Natural killer cell (primary cell): ENCODE data around the gene NME3. TPM values are rescaled to one million over a fixed set of nuclear protein-coding genes. Genes with fewer than 3 reads are reported as not detected.

Source experiments
- ATAC-seq, 3 donors: fragments of 150-1000 bp in 2 of 3; fragments of 200-7000 bp in 1 of 3; cut with Tn5 transposase; 1 replicate in 1 of 3; 2 replicates in 2 of 3; pipeline ENCODE4 v1.10.0; 2021; ENCODE audit warnings: mild to moderate bottlenecking in 2 of 3, moderate library complexity in 2 of 3
- DNase-seq, 2 donors: peaks; one replicate each; pipeline versions ENCODE4 v3.0.0 to v3.0.0-alpha.2; 2013 to 2021; ENCODE audit warnings: mixed read lengths in 1 of 2
- H3K27ac ChIP-seq: one replicate; pipeline ENCODE4 v1.5.1; 2013; ENCODE audit warnings: mild to moderate bottlenecking, low read length
- H3K27me3 ChIP-seq: one replicate; pipeline ENCODE4 v1.6.1; 2013; ENCODE audit warnings: low read length; ENCODE audit not compliant: control insufficient read depth, insufficient read depth
- H3K36me3 ChIP-seq: one replicate; pipeline ENCODE4 v1.6.1; 2013; ENCODE audit warnings: low read length; ENCODE audit not compliant: control insufficient read depth, insufficient read depth
- H3K4me1 ChIP-seq: one replicate; pipeline ENCODE4 v1.6.1; 2013; ENCODE audit warnings: low read length; ENCODE audit not compliant: control insufficient read depth, insufficient read depth
- H3K4me3 ChIP-seq: one replicate; pipeline ENCODE4 v1.5.1; 2013; ENCODE audit warnings: low read length
- H3K9me3 ChIP-seq: one replicate; pipeline ENCODE4 v1.6.1; 2013; ENCODE audit warnings: low read length; ENCODE audit not compliant: control insufficient read depth, insufficient read depth
- H3K27ac Mint-ChIP-seq, 2 donors: one replicate each; pipeline ENCODE4 v1.8.0; 2022; ENCODE audit warnings: mild to moderate bottlenecking in 2 of 2, mixed read lengths in 2 of 2, moderate library complexity in 1 of 2
- H3K27me3 Mint-ChIP-seq, 2 donors: one replicate each; pipeline ENCODE4 v1.8.0; 2022; ENCODE audit warnings: low read depth in 2 of 2, mixed read lengths in 2 of 2
- H3K36me3 Mint-ChIP-seq: one replicate; pipeline ENCODE4 v1.8.0; 2022; ENCODE audit warnings: mixed read lengths
- H3K4me1 Mint-ChIP-seq, 2 donors: one replicate each; pipeline ENCODE4 v1.8.0; 2022; ENCODE audit warnings: mixed read lengths in 2 of 2
- H3K4me3 Mint-ChIP-seq: one replicate; pipeline ENCODE4 v1.8.0; 2022; ENCODE audit warnings: mild to moderate bottlenecking, moderate library complexity, mixed read lengths
- H3K9me3 Mint-ChIP-seq, 2 donors: one replicate each; pipeline ENCODE4 v1.8.0; 2022; ENCODE audit warnings: mixed read lengths in 2 of 2
- WGBS: methylation state at CpG from one replicate; pipeline ENCODE4 v1.1.7; 2013; ENCODE audit warnings: missing lambda C conversion rate; ENCODE audit not compliant: insufficient coverage; 5-methylcytosine and 5-hydroxymethylcytosine counted together
- intact Hi-C: fragments of 100-400 bp; cut with micrococcal nuclease; formaldehyde crosslinking; loops from one replicate; pipeline ENCODE4 v1.14.2; 2022
- total RNA-seq, 4 donors: library from RNA; stranded (reverse); fragments of 120-200 nt in 1 of 4; gene quantifications; one replicate each; pipeline versions ENCODE4 v1.2.3 to v1.2.4, GENCODE V29; 2013 to 2022
- TF ChIP-seq, protein P1 (sequence below): fragments of 200-600 bp; IDR thresholded peaks from one replicate; pipeline ENCODE4 v1.8.0; 2022; ENCODE audit warnings: antibody characterized with exemption

Gene NME3
- total RNA-seq, 3 donors from 2014 or later (not counting 1 experiment from before 2014, with no cell fraction given): 40.6 to 50.3 (median 46.2) TPM

DNA sequence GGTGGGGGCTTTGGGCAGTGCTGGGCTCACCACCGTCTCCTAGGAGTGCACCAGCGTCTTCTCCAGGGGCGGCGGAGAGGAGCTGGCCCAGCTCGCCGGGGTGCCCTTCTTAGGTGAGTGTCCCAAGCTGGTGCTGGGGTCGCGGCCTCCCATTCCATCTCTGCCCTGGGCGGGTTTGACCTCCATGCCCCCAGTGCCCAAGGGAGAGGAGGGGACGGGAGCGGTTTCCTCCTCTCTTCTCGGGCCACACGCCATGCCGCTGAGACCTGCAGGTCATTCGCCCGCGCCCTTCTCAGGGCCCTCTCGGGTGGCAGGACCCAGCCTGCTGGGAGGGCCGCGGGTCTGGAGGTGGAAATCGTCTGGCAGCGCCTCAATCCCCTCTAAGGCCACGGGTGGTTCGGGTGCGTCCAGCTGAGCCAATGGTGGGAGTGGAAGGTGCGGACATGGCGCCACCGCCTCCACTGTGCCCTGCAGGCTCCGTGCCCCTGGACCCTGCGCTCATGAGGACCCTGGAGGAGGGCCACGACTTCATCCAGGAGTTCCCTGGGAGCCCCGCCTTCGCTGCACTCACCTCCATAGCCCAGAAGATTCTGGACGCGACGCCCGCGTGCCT, 16.9 kb upstream of the NME3 start:
- WGBS: 97% methylated on average over 38 of the region's 38 CpGs
- Histone ChIP-seq H3K4me3 (no peak overlapping the region), H3K9me3 (no peaks in the 10 kb centered on the region), H3K27ac (no peak overlapping the region), H3K27me3 (no peaks in the 10 kb centered on the region), H3K4me1 (peaks cover 20% of the 10 kb centered on the region), H3K36me3 (peaks cover 20% of the 10 kb centered on the region)
- no peak for ATAC-seq
- TF ChIP-seq, protein P1, sequence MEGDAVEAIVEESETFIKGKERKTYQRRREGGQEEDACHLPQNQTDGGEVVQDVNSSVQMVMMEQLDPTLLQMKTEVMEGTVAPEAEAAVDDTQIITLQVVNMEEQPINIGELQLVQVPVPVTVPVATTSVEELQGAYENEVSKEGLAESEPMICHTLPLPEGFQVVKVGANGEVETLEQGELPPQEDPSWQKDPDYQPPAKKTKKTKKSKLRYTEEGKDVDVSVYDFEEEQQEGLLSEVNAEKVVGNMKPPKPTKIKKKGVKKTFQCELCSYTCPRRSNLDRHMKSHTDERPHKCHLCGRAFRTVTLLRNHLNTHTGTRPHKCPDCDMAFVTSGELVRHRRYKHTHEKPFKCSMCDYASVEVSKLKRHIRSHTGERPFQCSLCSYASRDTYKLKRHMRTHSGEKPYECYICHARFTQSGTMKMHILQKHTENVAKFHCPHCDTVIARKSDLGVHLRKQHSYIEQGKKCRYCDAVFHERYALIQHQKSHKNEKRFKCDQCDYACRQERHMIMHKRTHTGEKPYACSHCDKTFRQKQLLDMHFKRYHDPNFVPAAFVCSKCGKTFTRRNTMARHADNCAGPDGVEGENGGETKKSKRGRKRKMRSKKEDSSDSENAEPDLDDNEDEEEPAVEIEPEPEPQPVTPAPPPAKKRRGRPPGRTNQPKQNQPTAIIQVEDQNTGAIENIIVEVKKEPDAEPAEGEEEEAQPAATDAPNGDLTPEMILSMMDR: no peak
- H3K4me3 Mint-ChIP-seq: no peak overlapping the region
- no peak overlapping the region for H3K27ac Mint-ChIP-seq
- H3K4me1 Mint-ChIP-seq: peaks cover 6 to 16% of the 10 kb centered on the region in 2 donors
- no peaks in the 10 kb centered on the region for H3K36me3 Mint-ChIP-seq
- H3K9me3 Mint-ChIP-seq: no peaks in the 10 kb centered on the region
- DNase-seq: no peak
- intact Hi-C loops: no loop called here
- no peaks in the 10 kb centered on the region for H3K27me3 Mint-ChIP-seq

DNA sequence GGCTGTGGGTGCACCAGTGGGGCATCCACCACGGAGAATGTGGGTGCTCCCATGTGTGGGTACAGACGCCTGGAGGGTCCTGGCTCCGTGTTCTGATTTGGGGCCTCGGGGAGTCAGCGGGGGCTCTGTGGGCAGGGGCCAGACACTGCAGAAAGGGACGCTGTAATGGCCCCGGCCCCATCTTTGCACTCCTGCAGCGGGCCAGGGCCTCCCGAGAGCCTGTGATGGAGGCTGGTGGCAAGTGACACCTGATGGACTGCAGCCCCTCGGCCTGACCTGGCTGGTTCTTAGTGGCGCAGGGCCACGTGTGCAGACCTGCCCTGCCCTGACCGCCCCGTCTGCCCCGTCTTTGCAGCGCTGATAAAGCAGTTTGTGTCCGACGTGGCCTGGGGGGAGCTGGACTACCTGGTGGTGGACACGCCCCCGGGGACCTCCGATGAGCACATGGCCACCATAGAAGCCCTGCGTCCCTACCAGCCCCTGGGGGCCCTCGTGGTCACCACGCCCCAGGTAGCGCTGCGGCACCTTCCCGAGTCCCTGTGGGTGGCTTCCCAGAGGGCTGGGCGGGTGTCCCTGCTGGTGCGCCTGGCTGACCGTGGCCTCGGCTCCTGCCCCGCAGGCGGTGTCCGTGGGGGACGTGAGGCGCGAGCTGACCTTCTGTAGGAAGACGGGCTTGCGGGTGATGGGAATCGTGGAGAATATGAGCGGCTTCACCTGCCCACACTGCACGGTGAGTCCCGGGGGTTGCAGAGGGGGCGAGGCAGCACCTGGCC, 16.2 kb upstream of the NME3 start:
- Histone ChIP-seq H3K27ac (no peak overlapping the region), H3K4me3 (no peak overlapping the region), H3K4me1 (peaks cover 22% of the 10 kb centered on the region), H3K36me3 (peaks cover 20% of the 10 kb centered on the region), H3K9me3 (no peaks in the 10 kb centered on the region), H3K27me3 (no peaks in the 10 kb centered on the region)
- Mint-ChIP-seq H3K9me3 (no peaks in the 10 kb centered on the region), H3K4me1 (peaks cover 6 to 17% of the 10 kb centered on the region in 2 donors), H3K36me3 (no peaks in the 10 kb centered on the region), H3K27ac (no peak overlapping the region), H3K4me3 (no peak overlapping the region), H3K27me3 (no peaks in the 10 kb centered on the region)
- 97% methylated on average over 44 of the region's 44 CpGs for WGBS
- DNase-seq: no peak
- TF ChIP-seq, protein P1: no peak
- no peak for ATAC-seq
- intact Hi-C loops: no loop called here

DNA sequence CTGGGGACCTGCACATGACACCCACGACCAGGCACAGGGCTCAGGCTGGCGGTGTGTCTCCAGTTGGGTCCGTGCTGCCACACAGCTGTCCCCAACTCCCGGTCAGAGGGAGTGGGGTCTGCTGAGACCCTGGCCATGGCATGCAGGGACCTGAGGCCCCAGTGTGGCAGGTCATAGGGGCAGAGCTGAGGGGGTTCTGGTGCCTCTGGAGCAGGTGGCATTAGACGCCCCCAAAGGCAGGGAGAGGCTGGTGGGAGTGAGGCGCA, 15.6 kb upstream of the NME3 start:
- Histone ChIP-seq H3K27me3 (no peaks in the 10 kb centered on the region), H3K27ac (no peak overlapping the region), H3K4me3 (no peak overlapping the region), H3K36me3 (peaks cover 20% of the 10 kb centered on the region), H3K9me3 (no peaks in the 10 kb centered on the region), H3K4me1 (peaks cover 22% of the 10 kb centered on the region)
- no peaks in the 10 kb centered on the region for H3K9me3 Mint-ChIP-seq
- intact Hi-C loops: no loop called here
- peaks cover 6 to 18% of the 10 kb centered on the region in 2 donors for H3K4me1 Mint-ChIP-seq
- no peak for ATAC-seq
- no peak overlapping the region for H3K4me3 Mint-ChIP-seq
- H3K36me3 Mint-ChIP-seq: no peaks in the 10 kb centered on the region
- DNase-seq: no peak
- H3K27me3 Mint-ChIP-seq: no peaks in the 10 kb centered on the region
- TF ChIP-seq, protein P1: no peak
- H3K27ac Mint-ChIP-seq: no peak overlapping the region
- 93% methylated on average over 6 of the region's 6 CpGs for WGBS
